AG09309 (cell line): ENCODE measurements around the gene WSB2.

Experiments
- DNase-seq: peaks from one replicate; pipeline ENCODE4 v3.0.0-alpha.2; 2010; ENCODE audit warnings: low read depth
- H3K4me3 ChIP-seq: 2 replicates; pipeline ENCODE4 v1.5.1; 2011; ENCODE audit warnings: mild to moderate bottlenecking, low read depth, low read length, moderate library complexity; ENCODE audit not compliant: control insufficient read depth
- CTCF ChIP-seq: IDR thresholded peaks from 2 replicates; pipeline ENCODE4 v1.5.1; 2011; ENCODE audit warnings: mild to moderate bottlenecking, low read depth, low read length, inconsistent platforms; ENCODE audit not compliant: insufficient read depth, control insufficient read depth; ENCODE audit errors: missing control alignments

WSB2 gene

GRCh38 chr12:118050972-118051910, 9.7 kb downstream of the WSB2 start:
- no peak for DNase-seq
- no peak overlapping the region for H3K4me3 ChIP-seq
- TF ChIP-seq CTCF = no peak

- TF ChIP-seq CTCF = no peak
- no peak for DNase-seq
These were observed 14.5 kb downstream of the WSB2 start for GRCh38 chr12:118046430-118046829.

GRCh38 chr12:118044577-118044976, 16.4 kb downstream of the WSB2 start:
- DNase-seq = no peak
- TF ChIP-seq CTCF = no peak

More at GRCh38 chr12:118046430-118046829, 14.5 kb downstream of the WSB2 start:
- no peak overlapping the region for H3K4me3 ChIP-seq

GRCh38 chr12:118044075-118044474, 16.9 kb downstream of the WSB2 start:
- DNase-seq = no peak

More at GRCh38 chr12:118044577-118044976, 16.4 kb downstream of the WSB2 start:
- H3K4me3 ChIP-seq = no peak overlapping the region

GRCh38 chr12:118042091-118042490, 18.9 kb downstream of the WSB2 start:
- no peak for TF ChIP-seq CTCF
- H3K4me3 ChIP-seq = no peak overlapping the region
- DNase-seq = no peak

More at GRCh38 chr12:118044075-118044474, 16.9 kb downstream of the WSB2 start:
- no peak overlapping the region for H3K4me3 ChIP-seq
- TF ChIP-seq CTCF = no peak

- DNase-seq = no peak
- TF ChIP-seq CTCF = no peak
- H3K4me3 ChIP-seq = no peak overlapping the region
These were observed 22.8 kb downstream of the WSB2 start for GRCh38 chr12:118038137-118038536.
